A549 treated with CORT108297 at 1 μM for 4 hours (cell line): ENCODE data around the gene ZNF496. TPM values are rescaled to one million over a fixed set of nuclear protein-coding genes. Genes with fewer than 3 reads are reported as not detected.

Source experiments
- total RNA-seq: library from RNA; stranded (reverse); fragments of 200-300 nt; extraction: Qiagen RNA extraction; gene quantifications from 5 replicates; pipeline ENCODE4 v1.2.3, GENCODE V29; 2022

The ZNF496 gene
- total RNA-seq = 16.2 to 18.8 TPM (median 17.2 TPM) in 5 replicates

DNA sequence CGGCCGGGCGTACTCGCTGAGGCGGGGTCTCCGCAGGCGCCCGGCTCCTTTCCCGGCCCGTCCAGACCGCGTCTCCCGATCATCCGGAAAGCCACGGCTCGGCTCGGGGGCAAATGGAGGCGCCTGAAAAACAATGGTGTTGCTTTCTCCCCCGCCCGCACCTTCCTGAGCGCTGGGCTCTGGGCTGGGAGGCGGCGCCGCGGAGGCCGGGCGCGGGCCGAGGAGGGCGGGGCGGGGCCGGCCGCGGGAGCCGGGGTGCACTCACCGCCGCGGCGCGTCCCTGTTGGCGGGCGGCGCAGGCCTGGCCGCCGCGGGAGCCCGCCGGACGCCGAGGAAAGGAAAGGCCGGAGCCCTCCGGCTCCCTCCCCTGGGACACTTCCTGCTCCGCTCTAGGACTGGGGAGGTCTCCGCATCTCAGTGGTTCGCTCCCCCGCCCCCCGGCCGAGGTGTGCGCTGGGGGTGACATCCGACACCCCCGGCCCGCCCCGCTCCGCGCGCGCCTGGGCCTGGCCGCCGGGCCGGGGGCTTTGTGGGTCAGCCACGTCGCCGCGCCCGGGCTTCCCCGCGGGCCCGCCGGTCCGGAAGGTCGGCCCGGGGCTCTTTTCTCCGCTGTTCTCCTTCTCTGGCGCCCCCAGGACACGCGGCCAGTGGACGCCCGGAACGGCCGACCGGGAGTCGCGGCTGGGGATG, at the start of gene ZNF496:
ZNF496 (minus strand) TSS at position 343 of the 690 bp plus-strand sequence. CDS start 2,289 bp downstream, outside the sequence.

DNA sequence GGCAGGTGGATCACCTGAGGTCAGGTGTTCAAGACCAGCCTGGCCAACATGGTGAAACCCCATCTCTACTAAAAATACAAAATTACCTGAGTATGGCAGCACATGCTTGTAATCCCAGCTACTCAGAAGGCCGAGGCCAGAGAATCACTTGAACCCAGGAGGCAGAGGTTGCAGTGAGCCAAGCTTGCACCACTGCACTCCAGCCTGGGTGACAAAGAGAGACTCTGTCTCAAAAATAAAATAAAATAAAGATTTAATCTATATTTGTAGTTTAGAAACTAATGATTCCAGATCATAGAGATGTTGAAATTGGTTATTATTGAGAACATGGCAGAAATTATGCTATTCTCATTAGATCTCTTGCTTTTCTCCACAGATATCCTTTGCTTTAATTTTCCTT, 75.9 kb downstream of the ZNF496 start, which contains the start of gene VN1R5:
VN1R5 (plus strand) TSS at position 301 of the 400 bp plus-strand sequence.

Other genes with a start within 250 kb of the ZNF496 start
- 2.5 to 4.3 TPM (median 3.4 TPM) in 5 replicates for gene ZNF669, start 227.5 kb downstream of the ZNF496 start, total RNA-seq
- gene ZNF124, start 159.8 kb downstream of the ZNF496 start, total RNA-seq = 4.2 to 5.0 TPM (median 4.6 TPM) in 5 replicates
- gene VN1R5, start 75.8 kb downstream of the ZNF496 start, total RNA-seq = not detected in 5 replicates
- gene NLRP3, start 84.3 kb upstream of the ZNF496 start, total RNA-seq = not detected in 5 replicates
- not detected in 5 replicates for gene OR2B11, start 126.2 kb upstream of the ZNF496 start, total RNA-seq
- gene OR2C3, start 204.6 kb upstream of the ZNF496 start, total RNA-seq = not detected in 5 replicates
- not detected in 5 replicates for gene GCSAML, start 217.3 kb upstream of the ZNF496 start, total RNA-seq